NCI-H526 (cell line): ENCODE measurements around the gene NANOS3.

ENCODE experiments used
- DNase-seq, 2 experiments: peaks; one replicate each; lab custom pipeline; 2025; lab: John Stamatoyannopoulos, UW

The NANOS3 gene

DNA sequence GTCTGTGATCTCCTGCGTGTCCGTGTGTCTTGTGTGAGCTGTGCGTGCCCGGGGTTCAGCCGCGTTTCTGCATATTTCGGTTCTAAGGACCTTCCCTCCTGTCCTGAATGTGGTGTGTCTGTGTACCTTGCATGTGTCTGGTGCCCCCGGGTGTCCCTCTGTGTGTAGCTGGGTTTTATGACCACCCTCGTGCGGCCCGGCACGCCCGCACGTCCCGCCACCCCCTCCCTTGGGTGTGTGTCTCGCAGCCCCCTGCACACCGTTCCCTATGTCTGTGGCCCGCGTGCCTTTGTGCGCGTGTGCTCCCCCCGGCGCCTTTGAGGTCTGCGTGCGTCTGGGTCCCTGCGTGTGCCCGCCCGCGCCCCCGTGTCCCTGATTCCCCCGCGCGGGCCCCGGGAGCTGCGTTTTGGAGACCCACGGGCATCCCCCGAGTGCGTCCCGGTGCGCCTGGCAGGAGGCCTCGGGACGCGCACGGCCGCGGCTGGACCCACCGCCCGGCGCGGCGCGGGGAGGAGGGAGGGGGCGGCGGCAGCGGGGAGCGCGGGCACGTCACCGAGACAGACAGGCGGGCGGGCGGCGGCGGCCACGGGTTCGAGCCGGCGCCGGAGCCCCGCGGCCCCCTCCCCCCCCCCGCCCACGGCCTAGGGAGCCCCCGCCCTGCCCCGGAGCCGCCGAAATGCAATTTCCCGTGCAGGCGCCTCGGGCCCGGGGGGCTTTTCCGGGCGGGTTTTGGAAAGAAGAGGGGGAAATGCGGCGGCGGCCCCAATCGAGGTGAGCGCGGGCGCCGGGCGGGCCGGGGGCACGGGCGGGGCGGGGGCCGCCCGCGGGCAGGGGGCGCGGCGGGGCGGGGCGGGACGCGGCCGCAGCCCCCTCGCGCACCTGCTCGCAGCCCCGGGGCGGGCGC, 12.0 kb upstream of the NANOS3 start:
- no peak for DNase-seq

DNA sequence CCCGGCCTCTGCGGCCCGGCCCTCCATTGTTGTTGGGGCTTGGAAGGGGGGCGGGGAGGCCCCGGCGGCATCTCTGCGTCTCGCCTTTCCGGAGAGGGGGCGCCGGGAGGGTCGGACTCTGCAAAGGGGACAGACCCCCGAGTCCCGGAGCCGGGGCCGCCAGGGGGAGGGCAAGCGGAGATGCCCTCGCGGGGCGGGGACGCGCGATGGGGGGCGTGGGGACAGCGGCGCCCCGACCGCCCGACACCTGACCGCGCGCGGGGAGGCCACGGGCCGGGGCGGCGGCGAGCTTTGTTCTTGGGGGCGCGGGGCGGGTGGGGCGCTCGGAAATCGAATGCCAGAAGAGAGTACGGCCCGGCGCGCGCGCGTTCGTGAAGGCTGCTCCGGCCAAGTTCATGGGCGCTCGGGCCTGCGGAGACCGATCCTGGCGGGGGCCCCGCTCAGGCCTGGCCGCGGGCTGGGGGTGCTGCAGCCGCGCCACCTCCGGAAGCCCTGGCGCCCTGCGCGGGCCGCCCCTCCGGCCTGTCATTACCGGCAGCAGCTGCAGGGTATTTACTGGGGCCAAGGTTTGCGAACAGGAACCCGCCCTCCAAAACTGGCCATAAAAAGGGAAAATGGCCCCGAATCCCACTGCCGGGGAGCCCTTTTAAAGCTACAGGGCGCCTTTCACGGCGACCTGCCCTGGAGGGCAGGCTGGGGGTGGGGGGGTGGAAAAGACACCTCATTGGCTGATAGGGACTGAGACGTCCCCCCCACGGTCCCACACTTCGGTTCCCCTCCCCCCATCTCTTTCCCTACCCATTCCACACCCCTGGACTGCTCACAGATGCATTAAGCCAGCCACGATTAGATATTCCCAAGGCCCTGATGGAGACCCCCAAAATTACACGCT, 11.1 kb upstream of the NANOS3 start:
- no peak for DNase-seq

GRCh38 chr19:13866463-13867046, 10.4 kb upstream of the NANOS3 start:
- no peak for DNase-seq

DNA sequence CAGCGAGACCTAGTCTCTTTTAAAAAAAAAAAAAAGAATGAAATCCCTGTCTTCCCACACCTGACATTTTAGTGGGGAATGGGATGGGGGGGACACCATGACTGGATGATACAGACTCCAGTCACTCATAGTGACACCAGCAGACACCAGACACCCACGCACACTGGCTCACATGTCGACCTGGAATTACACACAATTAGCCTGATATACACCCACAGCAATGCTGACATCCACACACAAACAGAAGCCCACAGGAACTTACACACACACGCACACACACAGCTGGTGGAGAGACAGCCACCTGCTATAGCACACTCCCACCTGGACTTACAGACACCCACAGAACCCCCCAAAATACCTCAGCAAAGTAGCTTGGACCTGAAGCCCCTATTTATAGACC, 8.3 kb upstream of the NANOS3 start:
- no peak for DNase-seq

- DNase-seq: no peak
These were observed 7.7 kb upstream of the NANOS3 start for GRCh38 chr19:13869281-13869680.

- DNase-seq: no peak
These were observed 6.1 kb upstream of the NANOS3 start for GRCh38 chr19:13870873-13871272.

DNA sequence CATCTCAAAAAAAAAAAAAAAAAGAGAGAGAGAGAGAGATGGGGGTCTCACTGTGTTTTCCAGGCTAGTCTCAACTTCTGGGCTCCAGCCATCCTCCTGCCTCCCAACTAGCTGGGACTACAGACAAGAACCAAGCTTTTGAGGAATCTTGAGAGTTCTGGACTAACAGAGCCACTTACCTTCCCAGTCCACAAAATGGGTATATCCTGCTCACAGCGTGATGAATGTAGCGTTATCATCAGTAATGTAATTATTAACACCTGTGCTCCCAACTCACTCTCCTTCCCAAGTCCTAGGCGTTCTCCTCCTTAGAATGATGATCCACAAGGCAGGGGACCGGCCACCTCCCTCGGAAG, 4.6 kb upstream of the NANOS3 start:
- DNase-seq: no peak

DNA sequence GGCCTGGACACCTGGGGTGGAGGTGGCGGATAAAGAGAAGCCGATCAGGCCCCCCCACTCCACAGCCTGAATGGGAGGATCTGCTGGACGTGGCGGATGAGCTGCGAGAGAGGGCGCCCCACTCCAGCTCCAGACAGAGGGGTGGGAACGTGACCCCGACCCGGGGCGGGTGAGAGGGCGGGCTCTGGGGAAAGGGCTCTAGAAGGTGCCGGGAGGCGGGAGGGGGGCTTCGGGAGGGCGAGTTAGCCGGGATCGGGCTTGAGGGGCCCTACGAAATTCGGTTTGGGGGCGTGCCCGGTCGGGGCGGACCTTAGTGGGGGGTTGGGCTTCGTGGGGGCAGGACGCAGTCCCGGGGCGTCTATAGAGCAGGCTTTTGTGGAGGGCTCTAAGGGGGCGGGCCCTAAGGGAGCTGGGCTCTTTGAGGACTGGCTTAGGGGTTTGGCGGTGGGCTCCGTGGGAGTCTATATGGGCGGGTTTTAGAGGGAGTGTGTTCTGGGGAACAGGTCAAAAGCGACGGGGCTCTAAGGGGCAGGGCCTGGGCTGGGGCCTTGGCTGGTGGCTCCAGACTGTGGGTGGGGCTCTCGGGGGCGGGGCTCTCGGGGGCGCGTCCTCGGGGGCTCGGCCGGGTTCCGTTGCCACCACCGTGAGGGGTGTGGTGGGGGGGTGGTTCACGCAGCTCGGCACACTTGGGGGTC, 4.1 kb upstream of the NANOS3 start:
- DNase-seq: no peak

- no peak for DNase-seq
These were observed 3.0 kb upstream of the NANOS3 start for GRCh38 chr19:13873834-13874515.

DNA sequence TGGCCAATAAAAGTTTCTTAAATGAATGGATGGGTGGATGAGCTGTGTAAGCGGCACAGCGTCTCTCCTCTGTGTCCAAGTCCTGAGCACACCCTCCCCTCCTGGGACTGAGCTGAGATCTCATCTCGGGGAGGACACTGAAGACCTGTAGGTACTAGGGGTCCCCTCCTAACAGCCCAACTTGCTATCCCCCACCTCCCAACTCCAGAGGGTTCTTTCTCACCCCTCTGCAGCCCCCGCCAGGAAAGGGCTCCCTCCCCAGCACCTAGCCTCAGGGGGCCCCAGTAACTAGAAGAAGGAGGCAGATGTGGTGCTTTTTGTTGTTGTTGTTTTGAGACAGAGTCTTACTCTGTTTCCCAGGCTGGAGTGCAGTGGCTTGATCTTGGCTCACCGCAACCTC, 1.1 kb upstream of the NANOS3 start:
- DNase-seq: no peak

DNA sequence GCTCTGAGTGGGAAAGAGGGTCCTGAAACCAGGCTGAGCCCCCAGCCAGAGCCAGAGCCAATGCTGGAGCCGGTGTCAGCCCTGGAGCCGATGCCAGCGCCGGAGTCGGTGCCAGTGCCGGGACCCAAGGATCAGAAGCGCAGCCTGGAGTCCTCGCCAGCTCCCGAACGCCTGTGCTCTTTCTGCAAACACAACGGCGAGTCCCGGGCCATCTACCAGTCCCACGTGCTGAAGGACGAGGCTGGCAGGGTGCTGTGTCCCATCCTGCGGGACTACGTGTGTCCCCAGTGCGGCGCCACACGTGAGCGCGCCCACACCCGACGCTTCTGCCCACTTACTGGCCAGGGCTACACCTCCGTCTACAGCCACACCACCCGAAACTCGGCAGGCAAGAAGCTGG, 369 bp downstream of the NANOS3 start:
- no peak for DNase-seq

GRCh38 chr19:13880059-13881043, 3.4 kb downstream of the NANOS3 start:
- DNase-seq: peak; percentile 47 to 91

- no peak for DNase-seq
These were observed 4.3 kb downstream of the NANOS3 start for GRCh38 chr19:13881251-13881691.

DNA sequence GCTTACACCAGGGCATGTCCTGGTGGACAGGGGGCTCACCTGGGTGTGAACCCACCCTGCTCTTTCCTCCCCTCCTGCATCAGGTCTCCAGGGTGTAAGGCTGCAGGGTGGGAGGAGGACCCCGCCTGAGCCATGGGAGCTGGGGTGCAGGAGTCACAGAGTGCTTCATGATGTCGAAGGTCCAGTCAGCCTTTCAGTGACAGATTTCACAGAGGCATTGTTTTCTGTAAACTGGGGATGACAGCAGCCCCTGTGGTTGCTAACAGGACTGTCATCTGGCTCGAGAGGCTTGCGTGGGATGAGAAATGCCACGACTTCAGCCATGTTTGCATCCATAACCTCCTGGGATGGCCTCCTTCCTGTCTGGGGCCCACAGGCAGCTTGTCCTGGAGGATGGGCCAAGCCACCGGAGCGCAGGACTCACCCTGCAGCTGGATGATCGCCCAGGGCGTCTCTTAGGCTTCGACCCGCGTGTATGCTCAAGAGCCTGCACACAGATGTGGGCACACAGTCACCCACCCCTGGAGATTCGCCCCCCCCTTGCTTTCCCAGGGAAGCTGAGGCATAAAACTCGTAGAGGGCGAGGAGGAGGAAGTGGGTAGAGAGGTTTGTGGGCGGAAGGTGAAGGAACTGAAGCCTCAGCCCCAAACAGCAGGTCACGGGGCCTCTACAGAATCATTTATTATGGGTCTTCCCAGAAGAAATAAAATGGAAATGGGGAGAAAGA, 4.9 kb downstream of the NANOS3 start:
- no peak for DNase-seq

- DNase-seq: no peak
These were observed 5.5 kb downstream of the NANOS3 start for GRCh38 chr19:13882419-13882795.

- DNase-seq: no peak
These were observed 5.9 kb downstream of the NANOS3 start for GRCh38 chr19:13882836-13883235.

- no peak for DNase-seq
These were observed 6.7 kb downstream of the NANOS3 start for GRCh38 chr19:13883516-13884064.

GRCh38 chr19:13884726-13885591, 8.0 kb downstream of the NANOS3 start:
- no peak for DNase-seq
